ENCODE data around the gene KLHL4.

- TF ChIP-seq TAF1 (IDR thresholded peaks at IDR 0.05; ENCODE audit: borderline replicate concordance, insufficient read depth, low read length) (no peak), SIN3A (IDR thresholded peaks at IDR 0.05; ENCODE audit: borderline replicate concordance, insufficient read depth, low read length) (no peak), FOXP2 (optimal IDR thresholded peaks at IDR 0.05; ENCODE audit: borderline replicate concordance, extremely low read depth, extremely low read length, insufficient read depth) (no peak), POLR2AphosphoS5 (IDR thresholded peaks at IDR 0.05; ENCODE audit: low read depth, low read length) (no peak), REST (IDR thresholded peaks at IDR 0.05; ENCODE audit: insufficient read depth in 1 of 2, low read depth in 2 of 2, low read length in 2 of 2) (no peak)
These were observed 179.8 kb downstream of the KLHL4 start for GRCh38 chrX:87697409-87697808.

Data from PFSK-1 (cell line).